8988T (cell line): ENCODE data around the gene NDUFAF7.
"Not testable (repeated sequence)": the region's sequence is repeated elsewhere in the genome, so short reads cannot be mapped to it uniquely, and the experiment has no call there.

Experiments used
- DNase-seq: peaks from one replicate; pipeline ENCODE4 v3.0.0; 2011

The NDUFAF7 gene

DNA sequence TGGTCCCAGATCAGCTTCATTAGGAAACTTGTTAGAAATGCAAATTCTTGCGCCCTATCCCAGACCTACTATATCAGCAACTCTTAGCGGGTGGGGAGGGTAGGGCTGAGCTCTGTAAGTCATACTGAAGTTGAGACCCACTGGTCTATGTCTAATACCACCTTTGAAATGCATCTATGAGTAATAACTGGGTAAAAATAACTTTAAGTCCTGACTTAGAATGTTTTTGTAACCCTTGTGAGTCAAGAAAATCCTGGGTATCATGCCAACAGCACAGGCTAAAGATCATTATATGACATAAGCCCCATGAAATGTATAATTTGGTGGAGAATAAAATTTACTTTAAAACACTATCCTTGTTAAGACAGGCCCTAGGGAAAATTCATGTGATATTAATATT, 51.7 kb downstream of the NDUFAF7 start:
- no peak for DNase-seq

DNA sequence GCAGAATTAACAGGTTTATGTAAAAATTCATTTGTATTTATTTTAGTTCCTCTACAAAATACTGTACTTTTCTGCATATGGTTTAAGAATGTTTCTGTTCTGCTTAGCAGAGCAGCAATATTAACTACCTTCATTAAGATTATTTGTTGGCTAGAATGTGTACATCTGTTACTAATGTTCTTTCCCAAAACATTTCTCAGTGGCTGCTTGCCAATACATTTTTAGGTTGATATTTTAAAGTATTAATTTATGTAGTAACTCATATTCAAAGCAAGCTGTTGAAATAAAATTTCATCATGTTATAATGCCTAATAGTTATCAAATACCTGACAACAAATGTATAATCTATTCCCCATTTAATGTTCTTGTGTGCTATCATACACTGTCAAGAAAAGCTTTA, 52.9 kb downstream of the NDUFAF7 start:
- no peak for DNase-seq

DNA sequence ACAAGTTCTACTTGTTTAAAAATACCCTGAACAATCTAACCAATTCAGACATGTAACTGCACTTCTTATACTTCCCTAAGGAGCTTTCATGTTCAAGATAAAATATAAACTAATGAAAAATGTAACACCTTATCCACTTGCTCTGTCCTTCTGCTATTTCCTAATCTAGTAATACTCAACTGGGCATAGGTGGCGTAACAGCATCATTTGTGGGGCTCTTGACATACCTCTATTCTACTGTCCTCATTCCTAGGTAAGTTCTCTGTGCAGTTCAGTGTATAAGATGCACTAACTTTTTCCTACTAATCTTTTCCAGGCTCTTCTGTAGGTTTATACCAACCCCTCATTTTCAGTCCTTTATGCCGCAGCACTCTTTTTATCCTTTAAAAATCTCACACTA, 56.5 kb downstream of the NDUFAF7 start:
- no peak for DNase-seq

DNA sequence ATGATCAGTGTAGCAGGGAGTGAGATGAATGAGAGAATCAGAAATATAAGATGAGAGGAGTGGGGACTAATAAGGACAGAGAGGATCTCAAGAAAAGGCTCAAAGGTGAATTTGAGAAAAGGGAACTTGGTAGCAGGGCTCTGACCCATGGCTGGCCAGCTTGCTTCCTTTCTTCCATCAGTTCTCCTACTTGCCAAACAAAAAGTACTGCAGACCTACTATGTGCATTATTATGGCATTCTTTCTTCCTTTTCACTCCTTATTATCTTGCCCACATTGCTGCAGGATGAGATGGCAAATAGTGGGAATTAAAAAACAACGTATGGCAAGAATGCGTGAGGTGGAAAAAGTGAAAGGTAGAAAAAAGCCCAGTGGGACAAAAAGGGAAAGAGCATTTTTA, 60.2 kb downstream of the NDUFAF7 start:
- no peak for DNase-seq

DNA sequence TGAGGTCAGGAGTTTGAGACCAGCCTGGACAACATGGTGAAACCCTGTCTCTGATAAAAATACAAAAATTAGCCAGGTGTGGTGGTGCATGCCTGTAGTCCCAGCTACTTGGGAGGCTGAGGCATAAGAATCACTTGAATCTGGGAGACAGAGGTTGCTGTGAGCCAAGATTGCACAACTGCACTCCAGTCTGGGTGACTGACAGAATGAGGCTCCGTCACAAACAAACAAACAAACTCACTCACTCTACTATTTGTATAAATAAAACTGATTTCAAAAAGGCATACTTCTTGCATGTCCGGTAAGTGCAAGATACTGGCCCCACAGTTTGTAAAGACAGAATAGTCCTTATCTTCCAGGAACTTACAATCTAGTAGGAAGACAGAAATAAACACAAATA, 63.4 kb downstream of the NDUFAF7 start:
- DNase-seq: not testable (repeated sequence)

DNA sequence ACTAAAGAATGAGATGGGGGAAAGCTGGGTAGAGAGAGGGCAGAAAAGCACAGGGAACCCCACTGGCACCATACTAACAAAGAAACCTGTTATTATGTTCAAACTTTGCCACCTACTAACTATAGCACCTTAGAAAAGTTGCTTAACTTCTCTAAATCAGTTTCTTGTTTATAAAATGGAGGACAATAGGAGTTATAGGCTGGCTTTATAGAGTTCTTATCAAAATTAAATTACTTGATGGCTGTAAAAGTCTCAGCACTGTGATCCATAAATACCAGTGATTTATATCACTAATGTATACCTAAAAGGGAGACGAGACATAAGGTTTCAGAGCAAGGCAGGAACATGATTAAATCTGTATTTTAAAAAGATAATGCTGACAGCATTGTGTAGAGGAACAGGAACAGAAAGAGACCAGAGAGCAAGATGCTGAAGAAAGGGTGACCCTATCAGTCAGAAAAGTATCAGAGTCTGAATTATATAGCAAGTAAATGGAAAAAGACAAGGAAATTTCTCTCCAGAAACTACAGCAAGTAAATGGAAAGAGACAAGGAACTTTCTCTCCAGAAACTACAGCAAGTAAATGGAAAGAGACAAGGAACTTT, 64.1 kb downstream of the NDUFAF7 start:
- no peak for DNase-seq

DNA sequence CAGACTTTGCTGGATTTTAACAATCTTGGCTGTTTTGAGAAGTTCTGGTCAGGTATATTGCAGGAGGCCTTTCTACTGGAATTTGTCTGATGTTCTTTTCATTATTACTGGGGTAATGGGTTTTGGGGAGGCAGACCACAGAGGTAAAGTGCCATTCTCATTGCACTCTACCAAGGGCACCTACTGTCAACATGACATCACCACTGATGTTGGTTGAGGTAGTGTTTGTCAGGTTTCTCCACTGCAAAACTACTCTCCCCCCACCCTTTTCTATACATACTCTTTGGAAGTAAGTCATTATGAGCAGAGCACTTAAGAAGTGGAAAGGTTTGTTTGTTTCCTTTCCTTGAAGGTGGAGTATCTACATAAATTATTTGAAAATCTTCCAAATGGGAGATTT, 66.2 kb downstream of the NDUFAF7 start:
- no peak for DNase-seq
